A549 (cell line): ENCODE measurements around the gene MYLK.

Experiments
- CBX2 ChIP-seq: fragments of 200-600 bp; sonication (generic); IDR thresholded peaks from 2 replicates; pipeline ENCODE4 v1.6.1; 2016; ENCODE audit warnings: low read depth, mild to moderate bottlenecking, borderline replicate concordance
- CEBPB ChIP-seq, 2 experiments: fragments of >200 bp in 1 of 2; sonication (Bioruptor Twin) in 1 of 2; formaldehyde crosslinking in 1 of 2; IDR thresholded peaks; 2 replicates each; pipeline ENCODE4 v1.6.1; 2012 to 2016
- FOSL2 ChIP-seq, 2 experiments: fragments of 450-650 bp in 1 of 2; fragments of >200 bp in 1 of 2; sonication (Bioruptor Twin) in 1 of 2; formaldehyde crosslinking; IDR thresholded peaks; 2 replicates each; pipeline versions ENCODE4 v1.5.0 to v1.6.1; 2016 to 2020; ENCODE audit warnings: mild to moderate bottlenecking in 1 of 2, moderate library complexity in 1 of 2
- JUN ChIP-seq, 2 experiments: fragments of >200 bp; sonication (Bioruptor Twin); formaldehyde crosslinking; IDR thresholded peaks; 2 replicates in 1 of 2; 3 replicates in 1 of 2; pipeline ENCODE4 v1.6.1; 2016 to 2017
- KDM1A ChIP-seq: fragments of 200-600 bp; sonication (generic); IDR thresholded peaks from 2 replicates; pipeline ENCODE4 v1.6.1; 2016; ENCODE audit warnings: low read depth, mild to moderate bottlenecking
- MAFK ChIP-seq: fragments of 450-650 bp; IDR thresholded peaks from 2 replicates; pipeline ENCODE4 v1.6.1; 2014; ENCODE audit not compliant: partially characterized antibody
- NR3C1 ChIP-seq: fragments of >200 bp; sonication (Bioruptor Twin); formaldehyde crosslinking; IDR thresholded peaks from 3 replicates; pipeline ENCODE4 v1.6.1; 2017
- PHF8 ChIP-seq: fragments of 200-600 bp; sonication (generic); IDR thresholded peaks from 2 replicates; pipeline ENCODE4 v1.6.1; 2016; ENCODE audit warnings: low read depth, mild to moderate bottlenecking, antibody characterized with exemption, moderate library complexity, borderline replicate concordance
- POLR2A ChIP-seq: IDR thresholded peaks from 2 replicates; pipeline ENCODE4 v1.6.1; 2012; ENCODE audit warnings: mild to moderate bottlenecking, low read length
- RAD21 ChIP-seq, 2 experiments: fragments of >200 bp in 1 of 2; sonication (Bioruptor Twin) in 1 of 2; formaldehyde crosslinking in 1 of 2; IDR thresholded peaks in 1 of 2; conservative IDR thresholded peaks in 1 of 2; 2 replicates in 1 of 2; 3 replicates in 1 of 2; pipeline ENCODE4 v1.6.1; 2012 to 2018; ENCODE audit warnings: inconsistent platforms in 1 of 2
- SREBF2 ChIP-seq: fragments of 450-650 bp; IDR thresholded peaks from 2 replicates; pipeline ENCODE4 v1.6.1; 2014; ENCODE audit warnings: mild to moderate bottlenecking, moderate library complexity
- TF ChIP-seq, protein P1 (sequence below): fragments of >200 bp; sonication (Bioruptor Twin); formaldehyde crosslinking; IDR thresholded peaks from 3 replicates; pipeline ENCODE4 v1.5.1; 2016
- TF ChIP-seq, protein P2 (sequence below): fragments of 150-350 bp; IDR thresholded peaks from 2 replicates; pipeline ENCODE4 v1.6.1; 2014; ENCODE audit warnings: low read depth, mild to moderate bottlenecking, low read length

DNA sequence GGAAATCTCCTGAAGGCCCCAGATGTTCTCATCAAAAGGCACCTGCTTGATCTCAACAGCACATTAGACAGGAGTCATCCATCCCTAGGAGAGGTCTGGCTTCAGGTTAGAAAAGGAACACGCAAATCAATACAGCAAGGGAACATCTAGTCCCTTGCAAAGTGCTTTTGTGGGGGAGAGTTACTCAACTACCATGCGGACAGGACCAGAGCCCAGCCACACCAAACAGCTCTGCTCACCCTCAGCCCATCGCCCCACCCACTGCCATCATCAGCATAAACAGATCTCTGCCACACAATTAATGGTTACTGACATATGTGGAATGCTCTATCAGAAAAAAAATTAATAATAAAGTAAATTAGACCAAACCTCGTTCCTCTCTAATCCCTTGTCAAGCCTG is 85.6 kb downstream of the MYLK start:
- TF ChIP-seq FOSL2 (IDR thresholded peaks at IDR 0.05) (no peak), FOSL2 (CRISPR knock-in tag; IDR thresholded peaks at IDR 0.05) (no peak), POLR2A (no peak), PHF8 (no peak), JUN (IDR thresholded peaks at IDR 0.05) (no peak), CEBPB (IDR thresholded peaks at IDR 0.05) (no peak), SREBF2 (no peak), CBX2 (no peak), KDM1A (no peak), RAD21 (conservative IDR thresholded peaks at IDR 0.05 in 1 of 2, IDR thresholded peaks at IDR 0.05 in 1 of 2) (no peak), NR3C1 (no peak), MAFK (no peak)
- TF ChIP-seq, protein P1, sequence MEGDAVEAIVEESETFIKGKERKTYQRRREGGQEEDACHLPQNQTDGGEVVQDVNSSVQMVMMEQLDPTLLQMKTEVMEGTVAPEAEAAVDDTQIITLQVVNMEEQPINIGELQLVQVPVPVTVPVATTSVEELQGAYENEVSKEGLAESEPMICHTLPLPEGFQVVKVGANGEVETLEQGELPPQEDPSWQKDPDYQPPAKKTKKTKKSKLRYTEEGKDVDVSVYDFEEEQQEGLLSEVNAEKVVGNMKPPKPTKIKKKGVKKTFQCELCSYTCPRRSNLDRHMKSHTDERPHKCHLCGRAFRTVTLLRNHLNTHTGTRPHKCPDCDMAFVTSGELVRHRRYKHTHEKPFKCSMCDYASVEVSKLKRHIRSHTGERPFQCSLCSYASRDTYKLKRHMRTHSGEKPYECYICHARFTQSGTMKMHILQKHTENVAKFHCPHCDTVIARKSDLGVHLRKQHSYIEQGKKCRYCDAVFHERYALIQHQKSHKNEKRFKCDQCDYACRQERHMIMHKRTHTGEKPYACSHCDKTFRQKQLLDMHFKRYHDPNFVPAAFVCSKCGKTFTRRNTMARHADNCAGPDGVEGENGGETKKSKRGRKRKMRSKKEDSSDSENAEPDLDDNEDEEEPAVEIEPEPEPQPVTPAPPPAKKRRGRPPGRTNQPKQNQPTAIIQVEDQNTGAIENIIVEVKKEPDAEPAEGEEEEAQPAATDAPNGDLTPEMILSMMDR, result no peak
- TF ChIP-seq, protein P2, sequence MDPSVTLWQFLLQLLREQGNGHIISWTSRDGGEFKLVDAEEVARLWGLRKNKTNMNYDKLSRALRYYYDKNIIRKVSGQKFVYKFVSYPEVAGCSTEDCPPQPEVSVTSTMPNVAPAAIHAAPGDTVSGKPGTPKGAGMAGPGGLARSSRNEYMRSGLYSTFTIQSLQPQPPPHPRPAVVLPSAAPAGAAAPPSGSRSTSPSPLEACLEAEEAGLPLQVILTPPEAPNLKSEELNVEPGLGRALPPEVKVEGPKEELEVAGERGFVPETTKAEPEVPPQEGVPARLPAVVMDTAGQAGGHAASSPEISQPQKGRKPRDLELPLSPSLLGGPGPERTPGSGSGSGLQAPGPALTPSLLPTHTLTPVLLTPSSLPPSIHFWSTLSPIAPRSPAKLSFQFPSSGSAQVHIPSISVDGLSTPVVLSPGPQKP, result no peak
